MM.1S (cell line): Measurements from ENCODE around the gene ELMO3.

Source experiments
- DNase-seq: peaks from one replicate; pipeline ENCODE4 v3.0.0-alpha.2; 2015
- H2AFZ ChIP-seq: fragments of 300-600 bp; sonication (generic); 2 replicates; pipeline ENCODE4 v1.6.0; 2016; ENCODE audit warnings: antibody characterized with exemption, low read length
- H3F3A ChIP-seq: fragments of 300-600 bp; sonication (generic); 2 replicates; pipeline ENCODE4 v1.6.1; 2016; ENCODE audit warnings: mild to moderate bottlenecking, antibody characterized with exemption, low read length, moderate library complexity, mixed read lengths; ENCODE audit not compliant: insufficient read depth
- H3K27ac ChIP-seq: fragments of 300-600 bp; sonication (generic); 2 replicates; pipeline ENCODE4 v1.5.1; 2016; ENCODE audit warnings: mild to moderate bottlenecking, low read length
- H3K27me3 ChIP-seq: fragments of 300-600 bp; sonication (generic); replicated peaks from 2 replicates; pipeline ENCODE4 v1.6.0; 2016; ENCODE audit warnings: low read length; ENCODE audit not compliant: insufficient read depth
- H3K36me3 ChIP-seq: fragments of 300-600 bp; sonication (generic); replicated peaks from 2 replicates; pipeline ENCODE4 v1.6.1; 2016; ENCODE audit warnings: mild to moderate bottlenecking, low read length, mixed read lengths; ENCODE audit not compliant: insufficient read depth
- H3K4me1 ChIP-seq: fragments of 300-600 bp; sonication (generic); 2 replicates; pipeline ENCODE4 v1.6.1; 2016; ENCODE audit warnings: low read length, mixed read lengths
- H3K4me2 ChIP-seq: fragments of 300-600 bp; sonication (generic); 2 replicates; pipeline ENCODE4 v1.6.0; 2016; ENCODE audit warnings: low read depth, low read length
- H3K4me3 ChIP-seq: fragments of 300-600 bp; sonication (generic); 2 replicates; pipeline ENCODE4 v1.5.1; 2016; ENCODE audit warnings: low read length, mixed read lengths
- H3K79me2 ChIP-seq: fragments of 300-600 bp; sonication (generic); 2 replicates; pipeline ENCODE4 v1.6.1; 2016; ENCODE audit warnings: mixed run types, low read length, mixed read lengths
- H3K9ac ChIP-seq: fragments of 300-600 bp; sonication (generic); 2 replicates; pipeline ENCODE4 v1.6.1; 2016; ENCODE audit warnings: low read length, mixed read lengths
- H3K9me2 ChIP-seq: fragments of 300-600 bp; sonication (generic); replicated peaks from 2 replicates; pipeline ENCODE4 v1.6.1; 2016; ENCODE audit warnings: mild to moderate bottlenecking, low read length, mixed read lengths; ENCODE audit not compliant: insufficient read depth
- H3K9me3 ChIP-seq: fragments of 300-600 bp; sonication (generic); replicated peaks from 2 replicates; pipeline ENCODE4 v1.6.1; 2016; ENCODE audit warnings: mild to moderate bottlenecking, low read length, mixed read lengths; ENCODE audit not compliant: insufficient read depth
- H4K20me1 ChIP-seq: fragments of 300-600 bp; sonication (generic); 2 replicates; pipeline ENCODE4 v1.6.1; 2016; ENCODE audit warnings: mild to moderate bottlenecking, low read length, moderate library complexity, mixed read lengths; ENCODE audit not compliant: insufficient read depth
- CTCF ChIP-seq: fragments of 300-600 bp; sonication (generic); IDR thresholded peaks from 2 replicates; pipeline ENCODE4 v1.5.1; 2016; ENCODE audit warnings: antibody characterized with exemption, low read length, mixed read lengths
- EZH2 ChIP-seq: fragments of 300-600 bp; sonication (generic); optimal IDR thresholded peaks from 2 replicates; pipeline ENCODE3; 2017; ENCODE audit warnings: low read depth, mild to moderate bottlenecking, antibody characterized with exemption, low read length, mixed read lengths
- EZH2phosphoT487 ChIP-seq: fragments of 300-600 bp; sonication (generic); IDR thresholded peaks from 2 replicates; pipeline ENCODE4 v1.6.1; 2018; ENCODE audit warnings: antibody characterized with exemption, low read length

ELMO3 gene

GRCh38 chr16:67252609-67253497, 53.9 kb downstream of the ELMO3 start:
- Histone ChIP-seq H3K9ac (no peak overlapping the region), H3K4me3 (no peak overlapping the region), H4K20me1 (no peaks in the 10 kb centered on the region), H3K79me2 (no peaks in the 10 kb centered on the region), H2AFZ (no peak overlapping the region), H3K4me1 (peaks cover 11% of the 10 kb centered on the region), H3K27ac (no peak overlapping the region), H3K9me2 (no peaks in the 10 kb centered on the region), H3K36me3 (no peaks in the 10 kb centered on the region), H3F3A (peaks cover 4% of the 10 kb centered on the region; the same call in 1 of the 2 replicates), H3K4me2 (no peak overlapping the region), H3K9me3 (no peaks in the 10 kb centered on the region), H3K27me3 (peaks cover 18% of the 10 kb centered on the region)
- DNase-seq, result no peak
- TF ChIP-seq EZH2phosphoT487 (no peak), CTCF (no peak), EZH2 (no peak)
